ENCODE data around the gene LYST. TPM values are rescaled to one million over a fixed set of nuclear protein-coding genes. Genes with fewer than 3 reads are reported as not detected.

LYST gene
- total and polyA plus RNA-seq, 2 of the 8 experiments (the other 6 are each of a cell fraction or from before 2014, with no cell fraction given): 0.29 to 0.58 TPM

- Histone ChIP-seq H3K23ac (ENCODE audit: insufficient read length) (no peak overlapping the region), H3K27me3 (replicated peaks in 1 of 4; ENCODE audit: control insufficient read depth in 3 of 4, extremely low read depth in 1 of 4, insufficient read depth in 3 of 4, low read length in 3 of 4) (no peaks in the 10 kb centered on the region), H2BK20ac (ENCODE audit: low read length) (no peak overlapping the region), H2BK15ac (ENCODE audit: low read length) (peak overlapping the region; percentile 83; the same call in 1 of the 2 replicates), H3K9ac (replicated peaks in 1 of 4; ENCODE audit: extremely low read depth in 1 of 4, low read depth in 3 of 4, low read length in 3 of 4) (no peak overlapping the region), H3K27ac (ENCODE audit: low read depth, low read length) (no peak overlapping the region), H3K4ac (replicated peaks; ENCODE audit: insufficient read length, low read depth, low read length) (no peak overlapping the region), H2BK12ac (ENCODE audit: low read depth, low read length) (no peak overlapping the region; the same call in 1 of the 2 replicates), H3K79me2 (ENCODE audit: control insufficient read depth in 1 of 2, insufficient read depth in 2 of 2, low read length in 2 of 2) (no peaks in the 10 kb centered on the region), H3K4me1 (replicated peaks in 1 of 4; ENCODE audit: control insufficient read depth in 3 of 4, insufficient read depth in 4 of 4, low read length in 3 of 4) (peaks cover 4 to 9% (median 7%) of the 10 kb centered on the region in 4 experiments; a peak in 6 of 7 replicates), H3K36me3 (ENCODE audit: control insufficient read depth in 2 of 4, insufficient read depth in 4 of 4, low read length in 3 of 4) (no peaks in the 10 kb centered on the region), H4K5ac (ENCODE audit: insufficient read length, low read depth, low read length) (no peak overlapping the region), H4K20me1 (replicated peaks in 1 of 2; ENCODE audit: control insufficient read depth in 1 of 2, insufficient read depth in 2 of 2, low read length in 2 of 2) (no peaks in the 10 kb centered on the region), H3K18ac (ENCODE audit: extremely low read depth, low read length) (no peak overlapping the region), H4K91ac (replicated peaks; ENCODE audit: insufficient read length, low read length) (no peak overlapping the region), H2BK120ac (replicated peaks; ENCODE audit: low read depth, low read length) (no peak overlapping the region), H3K56ac (replicated peaks; ENCODE audit: insufficient read length, low read depth, low read length) (no peak overlapping the region), H3K4me2 (ENCODE audit: insufficient read depth in 1 of 2, low read depth in 2 of 2, low read length in 2 of 2) (no peak overlapping the region), H3K79me1 (ENCODE audit: low read depth, low read length) (no peaks in the 10 kb centered on the region), H3K14ac (ENCODE audit: insufficient read length) (no peak overlapping the region), H2BK5ac (ENCODE audit: low read depth, low read length) (no peak overlapping the region; the same call in 1 of the 2 replicates), H2AK5ac (ENCODE audit: low read depth, low read length) (no peak overlapping the region), H4K8ac (ENCODE audit: extremely low read depth, insufficient read depth, low read length) (no peak overlapping the region), H3K4me3 (ENCODE audit: extremely low read depth in 1 of 4, insufficient read depth in 2 of 4, low read depth in 3 of 4, low read length in 4 of 4) (no peak overlapping the region), H3K23me2 (ENCODE audit: low read depth, low read length) (no peaks in the 10 kb centered on the region), H3K9me3 (ENCODE audit: insufficient read depth in 2 of 2, low read depth in 1 of 2, low read length in 1 of 2) (no peaks in the 10 kb centered on the region), H2AFZ (ENCODE audit: low read length) (no peak overlapping the region; the same call in 1 of the 2 replicates)
- DNase-seq (ENCODE audit: low read depth in 1 of 2, low spot score in 2 of 2) (no peak), FAIRE-seq (no peak)
- 95% methylated on average over 10 of the region's 14 CpGs; no CpG with 5 or more reads in 1 of the 2 experiments for WGBS, 2 experiments (ENCODE audit: extremely low coverage in 1 of 2, insufficient coverage in 1 of 2, insufficient read length in 1 of 2, insufficient replicate concordance in 2 of 2, low coverage in 1 of 2, low lambda C conversion rate in 2 of 2, missing lambda C conversion rate in 1 of 2)
- POLR2A ChIA-PET (ENCODE audit: partially characterized antibody): interaction anchor here (0.8 to 1.3 kb wide), 4 partner anchors 9 to 25 kb away, joined by 3 read pairs; no protein-coding TSS in a partner anchor
- CTCF ChIA-PET (ENCODE audit: partially characterized antibody): interaction anchor here (0.6 to 2.1 kb wide), 5 partner anchors 11 to 145 kb away, joined by 3 to 9 read pairs (median 4); no protein-coding TSS in a partner anchor
- TF ChIP-seq SP4 (IDR thresholded peaks at IDR 0.05; ENCODE audit: low read length) (no peak), SIN3A (conservative IDR thresholded peaks at IDR 0.05 in 1 of 2, IDR thresholded peaks at IDR 0.05 in 1 of 2; ENCODE audit: low read depth in 1 of 2, low read length in 2 of 2) (no peak)
Measured at GRCh38 chr1:235659186-235659771, 207.4 kb downstream of the LYST start.

All from H1 (cell line).